Measurements from ENCODE around the gene IGDCC3.
"Not testable (repeated sequence)": the region's sequence is repeated elsewhere in the genome, so short reads cannot be mapped to it uniquely, and the experiment has no call there.

The IGDCC3 gene

GRCh38 chr15:65399001-65399706 is 21.4 kb upstream of the IGDCC3 start:
- no peak overlapping the region for H3K27ac ChIP-seq
- TF ChIP-seq CTCF (IDR thresholded peaks at IDR 0.05), result no peak
- TF ChIP-seq ZFX (IDR thresholded peaks at IDR 0.05; ENCODE audit: borderline replicate concordance), result no peak

- H3K27ac ChIP-seq, result not testable (repeated sequence)
These were observed 20.7 kb upstream of the IGDCC3 start for GRCh38 chr15:65398486-65398885.

GRCh38 chr15:65396965-65397317 is 19.1 kb upstream of the IGDCC3 start:
- TF ChIP-seq ZFX (IDR thresholded peaks at IDR 0.05; ENCODE audit: borderline replicate concordance) (no peak), CTCF (IDR thresholded peaks at IDR 0.05) (no peak)
- H3K27ac ChIP-seq, result no peak overlapping the region

- no peak overlapping the region for H3K27ac ChIP-seq
- no peak for TF ChIP-seq ZFX (IDR thresholded peaks at IDR 0.05; ENCODE audit: borderline replicate concordance)
- no peak for TF ChIP-seq CTCF (IDR thresholded peaks at IDR 0.05)
These were observed 18.6 kb upstream of the IGDCC3 start for GRCh38 chr15:65396283-65396964.

GRCh38 chr15:65395567-65396202 is 17.9 kb upstream of the IGDCC3 start:
- H3K27ac ChIP-seq, result no peak overlapping the region
- no peak for TF ChIP-seq ZFX (IDR thresholded peaks at IDR 0.05; ENCODE audit: borderline replicate concordance)
- TF ChIP-seq CTCF (IDR thresholded peaks at IDR 0.05), result peak; percentile 27; the same call in 1 of the 2 replicates

GRCh38 chr15:65394936-65395335 is 17.1 kb upstream of the IGDCC3 start:
- no peak overlapping the region for H3K27ac ChIP-seq
- TF ChIP-seq ZFX (IDR thresholded peaks at IDR 0.05; ENCODE audit: borderline replicate concordance) (no peak), CTCF (IDR thresholded peaks at IDR 0.05) (no peak)

- TF ChIP-seq CTCF (IDR thresholded peaks at IDR 0.05) (no peak), ZFX (IDR thresholded peaks at IDR 0.05; ENCODE audit: borderline replicate concordance) (no peak)
- no peak overlapping the region for H3K27ac ChIP-seq
These were observed 16.5 kb upstream of the IGDCC3 start for GRCh38 chr15:65394280-65394789.

Data from 22Rv1 (cell line).